Activated naive CD8-positive, alpha-beta T cell treated with anti-CD3 and anti-CD28 coated beads, Interleukin-2, amount 50 U/mL, for 24 hours (primary cell): Measurements from ENCODE around the gene DENND1A.

Experiments
- ATAC-seq: fragments of 150-1000 bp; cut with Tn5 transposase; one replicate; pipeline ENCODE4 v1.10.0; 2021
- DNase-seq: peaks from one replicate; pipeline ENCODE4 v3.0.0; 2021
- H3K27ac Mint-ChIP-seq: one replicate; pipeline ENCODE4 v1.8.0; 2021; ENCODE audit warnings: mild to moderate bottlenecking, mixed read lengths
- H3K27me3 Mint-ChIP-seq: one replicate; pipeline ENCODE4 v1.8.0; 2021; ENCODE audit warnings: mixed read lengths
- H3K36me3 Mint-ChIP-seq: one replicate; pipeline ENCODE4 v1.8.0; 2021; ENCODE audit warnings: low read depth, mixed read lengths
- H3K4me1 Mint-ChIP-seq: one replicate; pipeline ENCODE4 v1.8.0; 2021; ENCODE audit warnings: mixed read lengths
- H3K4me3 Mint-ChIP-seq: one replicate; pipeline ENCODE4 v1.8.0; 2021; ENCODE audit warnings: mild to moderate bottlenecking, moderate library complexity, mixed read lengths
- H3K9me3 Mint-ChIP-seq: one replicate; pipeline ENCODE4 v1.8.0; 2021; ENCODE audit warnings: mixed read lengths

DENND1A gene

DNA sequence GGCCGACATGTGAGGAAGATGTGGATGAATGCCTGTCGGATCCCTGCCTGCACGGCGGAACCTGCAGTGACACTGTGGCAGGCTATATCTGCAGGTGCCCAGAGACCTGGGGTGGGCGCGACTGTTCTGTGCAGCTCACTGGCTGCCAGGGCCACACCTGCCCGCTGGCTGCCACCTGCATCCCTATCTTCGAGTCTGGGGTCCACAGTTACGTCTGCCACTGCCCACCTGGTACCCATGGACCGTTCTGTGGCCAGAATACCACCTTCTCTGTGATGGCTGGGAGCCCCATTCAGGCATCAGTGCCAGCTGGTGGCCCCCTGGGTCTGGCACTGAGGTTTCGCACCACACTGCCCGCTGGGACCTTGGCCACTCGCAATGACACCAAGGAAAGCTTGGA, 559.8 kb downstream of the DENND1A start:
- no peak overlapping the region for H3K4me3 Mint-ChIP-seq
- H3K9me3 Mint-ChIP-seq: no peaks in the 10 kb centered on the region
- no peak overlapping the region for H3K27ac Mint-ChIP-seq
- DNase-seq (no peak), ATAC-seq (no peak)
- peaks cover 38% of the 10 kb centered on the region for H3K27me3 Mint-ChIP-seq
- no peaks in the 10 kb centered on the region for H3K36me3 Mint-ChIP-seq
- no peaks in the 10 kb centered on the region for H3K4me1 Mint-ChIP-seq

DNA sequence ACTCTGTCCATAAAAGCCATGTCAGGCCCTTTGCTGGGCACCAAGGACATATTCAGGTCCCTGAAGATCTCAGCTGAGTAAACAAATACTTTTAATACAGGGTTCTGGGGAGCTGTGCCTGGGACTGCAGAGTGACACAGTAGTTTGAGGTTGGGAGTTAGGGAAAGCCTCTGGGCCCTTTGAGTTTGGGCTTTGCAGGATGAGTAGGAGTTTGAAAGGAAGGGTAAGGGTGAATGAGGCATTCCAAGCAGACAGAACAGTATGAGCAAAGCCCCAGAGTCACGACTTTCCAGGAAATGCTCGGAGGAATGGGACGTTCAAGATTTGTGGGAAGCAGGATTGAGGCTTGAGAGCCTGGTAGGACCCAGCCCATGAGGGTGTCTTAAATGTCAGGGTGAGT, 560.6 kb downstream of the DENND1A start:
- Mint-ChIP-seq H3K4me3 (no peak overlapping the region), H3K27me3 (peaks cover 30% of the 10 kb centered on the region), H3K36me3 (no peaks in the 10 kb centered on the region)

DNA sequence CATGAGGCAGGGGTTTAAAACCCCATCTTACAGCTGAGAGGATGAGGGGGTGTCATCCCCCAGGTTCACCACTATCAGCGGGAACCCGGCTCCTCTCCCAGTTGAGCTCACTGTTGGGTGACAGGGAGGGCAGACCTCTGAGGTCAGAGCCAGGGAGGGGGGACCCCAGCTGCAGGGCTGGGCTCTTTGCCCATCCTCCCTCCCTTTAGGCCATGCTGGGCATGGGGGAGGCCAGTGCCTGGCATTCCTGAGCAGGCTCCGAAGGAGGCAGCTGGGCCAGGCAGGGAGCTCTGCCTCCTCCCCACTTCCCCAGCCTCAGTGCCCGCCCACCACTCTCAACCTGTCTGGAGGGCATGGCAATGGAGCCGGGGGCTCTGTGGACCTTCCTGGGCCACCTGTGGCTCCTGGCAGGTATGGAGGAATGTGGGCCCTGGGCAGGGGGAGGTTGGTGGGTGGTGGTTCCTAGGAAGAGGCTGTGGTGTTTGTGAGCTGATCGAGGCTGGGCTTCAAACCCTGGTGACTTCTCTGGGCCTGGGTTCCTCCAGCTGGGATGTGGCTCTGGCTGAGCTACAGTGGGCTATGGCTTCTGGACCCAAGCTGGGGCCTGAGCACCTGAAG, 561.3 kb downstream of the DENND1A start:
- H3K4me1 Mint-ChIP-seq: peaks cover 2% of the 10 kb centered on the region
- peaks cover 24% of the 10 kb centered on the region for H3K27me3 Mint-ChIP-seq
- H3K9me3 Mint-ChIP-seq: no peaks in the 10 kb centered on the region
- H3K36me3 Mint-ChIP-seq: no peaks in the 10 kb centered on the region
- H3K4me3 Mint-ChIP-seq: no peak overlapping the region
- ATAC-seq (no peak), DNase-seq (no peak)
- no peak overlapping the region for H3K27ac Mint-ChIP-seq

More for the DNA sequence above, 560.6 kb downstream of the DENND1A start:
- Mint-ChIP-seq H3K4me1 (no peaks in the 10 kb centered on the region), H3K9me3 (no peaks in the 10 kb centered on the region), H3K27ac (no peak overlapping the region)
- no peak for DNase-seq
- ATAC-seq: no peak

DNA sequence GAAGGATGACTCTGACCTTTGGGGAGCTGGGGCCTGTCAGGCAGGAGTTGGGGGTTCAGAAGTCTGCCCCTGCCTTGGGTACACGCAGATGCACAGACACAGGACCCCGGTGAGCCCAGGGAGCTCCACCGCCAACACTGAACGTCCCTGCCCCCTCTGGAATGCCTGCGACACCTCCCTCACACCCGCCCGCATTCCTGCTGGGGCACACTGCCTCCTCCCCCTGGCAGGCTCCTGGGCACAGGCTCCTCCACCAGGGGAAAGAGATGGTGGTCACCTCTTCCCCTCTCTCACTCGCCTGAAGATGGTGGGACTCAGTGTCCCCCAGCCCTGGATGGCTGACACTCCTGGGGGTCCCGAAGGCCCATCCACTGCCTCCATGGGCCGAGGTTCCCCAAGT, 561.9 kb downstream of the DENND1A start:
- ATAC-seq (no peak), DNase-seq (no peak)
- peaks cover 2% of the 10 kb centered on the region for H3K4me1 Mint-ChIP-seq
- H3K27me3 Mint-ChIP-seq: peaks cover 24% of the 10 kb centered on the region
- no peak overlapping the region for H3K27ac Mint-ChIP-seq
- no peak overlapping the region for H3K4me3 Mint-ChIP-seq
- no peaks in the 10 kb centered on the region for H3K9me3 Mint-ChIP-seq
- H3K36me3 Mint-ChIP-seq: no peaks in the 10 kb centered on the region

DNA sequence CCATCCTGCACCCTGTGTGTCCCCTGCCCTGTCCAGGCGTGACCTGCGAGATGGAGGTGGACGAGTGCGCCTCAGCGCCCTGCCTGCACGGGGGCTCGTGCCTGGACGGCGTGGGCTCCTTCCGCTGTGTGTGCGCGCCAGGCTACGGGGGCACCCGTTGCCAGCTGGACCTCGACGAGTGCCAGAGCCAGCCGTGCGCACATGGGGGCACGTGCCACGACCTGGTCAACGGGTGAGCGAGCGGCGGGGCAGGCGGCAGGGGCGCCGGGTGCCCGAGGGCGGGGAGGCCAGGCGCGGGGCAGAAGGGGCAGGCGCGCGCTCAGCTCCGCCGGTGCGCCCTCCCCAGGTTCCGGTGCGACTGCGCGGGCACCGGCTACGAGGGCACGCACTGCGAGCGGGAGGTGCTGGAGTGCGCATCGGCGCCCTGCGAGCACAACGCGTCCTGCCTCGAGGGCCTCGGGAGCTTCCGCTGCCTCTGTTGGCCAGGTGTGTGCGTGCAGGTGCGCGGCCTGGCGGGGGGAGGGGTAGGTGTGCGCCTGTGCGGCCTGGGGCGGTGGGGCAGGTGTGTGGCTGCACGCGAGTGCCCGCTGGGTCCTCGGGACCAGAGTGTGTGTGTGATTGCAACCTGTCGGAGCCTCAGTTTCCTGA, 563.9 kb downstream of the DENND1A start:
- no peak overlapping the region for H3K27ac Mint-ChIP-seq
- ATAC-seq (no peak), DNase-seq (no peak)
- no peak overlapping the region for H3K4me3 Mint-ChIP-seq
- H3K9me3 Mint-ChIP-seq: no peaks in the 10 kb centered on the region
- peaks cover 8% of the 10 kb centered on the region for H3K27me3 Mint-ChIP-seq
- peaks cover 2% of the 10 kb centered on the region for H3K4me1 Mint-ChIP-seq
- H3K36me3 Mint-ChIP-seq: no peaks in the 10 kb centered on the region

DNA sequence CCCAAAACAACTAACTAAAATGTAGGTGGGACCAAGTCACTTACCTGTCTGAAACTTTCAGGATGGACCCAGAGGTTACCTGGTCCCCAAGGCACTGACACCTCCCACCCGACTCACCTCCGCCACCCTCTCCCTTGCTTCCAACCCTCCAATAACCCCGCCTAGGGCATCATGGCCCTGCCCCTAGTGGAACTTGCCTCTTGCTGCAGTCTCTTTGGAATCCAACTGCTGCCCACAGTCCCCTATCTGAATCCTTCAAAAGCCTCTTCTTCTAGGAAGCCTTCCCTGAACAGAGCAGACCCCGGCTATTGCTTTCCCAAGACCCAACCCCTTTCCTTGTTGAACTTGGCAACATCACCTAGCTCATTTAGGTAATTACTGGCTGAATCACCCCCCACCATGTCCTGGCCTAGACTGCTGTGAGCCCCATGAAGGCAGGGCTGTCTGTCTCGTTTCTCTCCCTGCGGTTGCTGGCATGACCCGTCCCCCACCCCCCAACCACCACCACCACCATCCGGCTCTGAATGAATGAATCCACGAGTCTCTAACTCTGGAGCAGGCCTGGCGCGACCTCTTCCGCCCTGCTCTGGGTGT, 564.5 kb downstream of the DENND1A start:
- Mint-ChIP-seq H3K27me3 (peaks cover 8% of the 10 kb centered on the region), H3K27ac (no peak overlapping the region), H3K36me3 (no peaks in the 10 kb centered on the region), H3K4me3 (no peak overlapping the region), H3K4me1 (peaks cover 6% of the 10 kb centered on the region), H3K9me3 (no peaks in the 10 kb centered on the region)
- ATAC-seq (no peak), DNase-seq (no peak)

DNA sequence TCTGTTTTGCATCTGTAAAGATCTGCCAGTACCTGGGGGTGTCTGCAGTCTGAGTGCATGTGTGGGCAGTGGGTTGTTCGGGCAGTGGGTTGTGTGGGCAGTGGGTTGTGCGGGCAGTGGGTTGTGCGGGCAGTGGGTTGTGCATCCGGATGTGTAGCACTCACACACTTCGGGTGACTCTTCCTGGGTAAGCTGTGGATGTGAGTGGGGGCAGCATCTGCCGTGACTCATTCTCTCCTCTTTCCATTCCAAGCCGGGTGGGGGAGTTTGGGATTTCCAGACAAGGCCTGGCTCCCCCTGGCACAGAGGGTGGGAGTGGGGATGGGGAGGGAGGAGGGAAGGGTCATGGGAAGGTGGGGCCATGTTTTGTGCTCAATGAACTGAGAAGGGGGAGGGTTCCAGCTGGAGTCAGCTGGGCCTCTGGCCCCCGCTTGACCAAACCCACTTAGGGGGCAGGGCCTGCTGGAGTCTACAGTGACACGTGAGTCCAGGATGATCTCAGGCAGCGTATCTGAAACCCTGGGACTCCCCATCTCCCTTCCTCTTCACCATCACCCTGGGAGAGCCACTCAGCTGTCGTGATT, 565.6 kb downstream of the DENND1A start:
- Mint-ChIP-seq H3K27me3 (peaks cover 4% of the 10 kb centered on the region), H3K9me3 (no peaks in the 10 kb centered on the region), H3K4me1 (peaks cover 16% of the 10 kb centered on the region), H3K27ac (no peak overlapping the region), H3K4me3 (no peak overlapping the region), H3K36me3 (no peaks in the 10 kb centered on the region)
- ATAC-seq (no peak), DNase-seq (no peak)

DNA sequence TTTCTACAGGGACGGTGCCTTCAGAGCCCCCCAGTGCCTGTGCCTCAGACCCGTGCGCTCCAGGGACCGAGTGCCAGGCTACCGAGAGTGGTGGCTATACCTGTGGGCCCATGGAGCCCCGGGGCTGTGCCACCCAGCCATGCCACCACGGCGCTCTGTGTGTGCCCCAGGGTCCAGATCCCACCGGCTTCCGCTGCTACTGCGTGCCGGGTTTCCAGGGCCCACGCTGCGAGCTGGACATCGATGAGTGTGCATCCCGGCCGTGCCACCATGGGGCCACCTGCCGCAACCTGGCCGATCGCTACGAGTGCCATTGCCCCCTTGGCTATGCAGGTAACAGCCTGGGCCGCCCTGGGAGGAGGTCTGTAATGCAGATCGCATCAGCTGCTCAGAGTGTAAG, 567.1 kb downstream of the DENND1A start:
- ATAC-seq (no peak), DNase-seq (no peak)
- no peaks in the 10 kb centered on the region for H3K36me3 Mint-ChIP-seq
- no peak overlapping the region for H3K4me3 Mint-ChIP-seq
- H3K4me1 Mint-ChIP-seq: peaks cover 25% of the 10 kb centered on the region
- H3K27me3 Mint-ChIP-seq: peaks cover 2% of the 10 kb centered on the region
- H3K27ac Mint-ChIP-seq: no peak overlapping the region
- no peaks in the 10 kb centered on the region for H3K9me3 Mint-ChIP-seq

DNA sequence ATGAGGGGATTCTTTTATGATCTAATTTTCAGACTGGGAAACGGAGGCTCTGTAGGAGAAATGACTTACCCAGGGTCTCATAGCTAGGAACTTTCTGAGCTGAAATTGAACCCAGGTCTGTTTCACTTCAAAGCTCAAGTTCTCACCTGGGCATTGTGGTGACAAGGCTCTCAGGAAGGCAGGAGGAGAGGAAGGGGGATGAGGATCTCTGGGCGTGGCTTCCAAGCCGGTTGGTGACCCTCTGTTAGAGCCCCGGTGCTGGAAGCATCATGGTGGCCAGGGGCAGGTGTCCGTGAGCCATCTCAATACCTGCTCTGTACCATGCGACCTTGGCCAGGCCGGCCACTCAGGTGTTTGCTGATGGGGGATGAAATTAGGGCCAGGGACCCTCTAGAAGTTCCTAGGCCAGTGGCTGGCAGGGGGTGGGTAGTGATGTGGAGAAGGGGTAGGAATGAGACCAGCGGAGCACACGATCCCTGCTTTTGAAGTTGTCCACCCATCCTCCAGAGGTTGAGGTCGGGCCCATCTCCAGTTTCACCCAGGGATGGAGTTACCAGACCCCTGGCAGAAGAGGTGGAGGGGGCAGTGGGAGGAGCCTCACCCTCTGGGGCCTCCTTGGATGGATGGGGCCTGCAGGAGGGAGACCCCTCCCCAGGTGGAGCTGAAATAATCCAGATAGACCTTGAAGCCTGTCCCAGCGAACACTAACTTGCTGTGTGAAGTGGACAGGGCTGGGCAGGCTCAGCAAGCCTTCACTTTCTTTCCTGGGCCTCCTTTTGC, 568.0 kb downstream of the DENND1A start:
- Mint-ChIP-seq H3K4me1 (peaks cover 25% of the 10 kb centered on the region), H3K27ac (no peak overlapping the region), H3K36me3 (no peaks in the 10 kb centered on the region), H3K4me3 (no peak overlapping the region), H3K9me3 (no peaks in the 10 kb centered on the region), H3K27me3 (no peaks in the 10 kb centered on the region)
- DNase-seq (no peak), ATAC-seq (no peak)

DNA sequence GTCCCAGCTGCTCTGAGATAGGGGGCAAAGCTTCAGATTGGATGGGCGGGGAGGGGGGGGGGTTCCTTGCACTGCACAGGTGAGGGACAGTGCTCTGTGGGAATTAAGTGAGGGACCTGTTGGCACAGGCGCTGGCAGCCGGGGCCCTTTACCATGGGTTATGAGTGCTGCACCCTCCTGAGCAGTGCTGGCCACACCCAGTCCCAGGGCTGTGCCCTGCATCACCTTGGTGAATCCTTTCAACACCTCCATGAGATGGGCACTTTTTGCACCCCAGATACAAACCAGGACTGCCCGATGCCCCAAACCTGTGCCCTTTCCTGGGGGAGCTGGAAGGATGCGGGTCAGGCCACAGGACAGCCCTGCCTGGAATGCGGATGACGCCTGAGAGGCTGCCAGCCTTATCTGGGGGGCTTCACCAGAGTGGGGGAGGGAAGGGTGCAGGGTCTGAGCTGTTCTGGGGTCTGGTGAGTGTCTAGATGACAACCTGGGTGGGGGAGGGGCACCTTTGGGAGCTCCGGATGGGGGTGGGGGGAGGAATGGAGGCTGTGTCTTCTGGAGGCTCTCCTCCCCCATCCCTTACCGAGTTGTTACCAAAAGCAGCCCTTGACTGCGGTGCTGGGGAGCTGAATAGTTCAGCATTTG, 568.7 kb downstream of the DENND1A start:
- H3K4me3 Mint-ChIP-seq: no peak overlapping the region
- peaks cover 25% of the 10 kb centered on the region for H3K4me1 Mint-ChIP-seq

DNA sequence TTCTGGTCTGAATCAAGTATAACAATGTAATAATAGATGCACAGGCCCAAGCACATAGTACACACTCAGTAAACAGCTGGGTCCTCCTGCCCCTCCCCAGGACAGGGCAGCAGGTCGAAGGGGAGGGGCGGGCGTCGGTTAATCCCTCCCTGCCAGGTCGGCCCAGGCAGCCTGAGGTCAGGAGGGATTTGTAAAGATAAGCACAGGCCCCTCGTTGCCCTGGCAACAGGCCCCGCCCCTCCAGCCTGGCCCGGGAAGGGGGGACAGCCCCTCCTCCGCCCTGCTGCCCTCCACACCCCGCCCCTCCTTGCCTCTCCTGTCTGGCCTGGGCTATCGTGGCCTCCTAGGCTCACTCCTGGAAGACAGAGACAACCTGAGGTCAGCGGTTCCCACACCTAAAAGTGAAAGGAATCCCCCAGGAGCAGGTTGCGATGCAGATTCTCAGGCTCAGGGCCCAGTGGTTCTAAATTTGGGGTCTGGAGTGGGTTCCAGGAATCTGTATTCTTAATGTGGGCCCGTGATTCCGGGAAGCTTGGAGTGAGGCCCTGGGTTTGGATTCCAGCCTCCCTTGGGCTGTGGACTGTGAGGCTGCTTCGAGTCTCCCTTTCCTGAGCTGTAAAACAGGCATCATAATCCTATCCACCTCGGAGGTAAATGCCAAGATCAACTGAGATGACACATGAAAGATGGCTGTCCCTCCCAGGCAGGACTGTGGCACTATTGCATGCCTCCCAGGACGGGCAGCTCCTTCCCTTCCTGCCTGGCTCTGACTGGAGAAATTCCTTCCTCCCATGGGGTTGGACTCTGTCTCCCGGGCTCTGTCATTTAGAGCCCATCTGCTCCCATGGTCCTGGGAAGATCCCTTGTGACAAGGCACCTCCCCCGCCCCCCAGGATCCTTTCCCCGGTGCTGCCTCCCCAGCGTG, 569.5 kb downstream of the DENND1A start:
- Mint-ChIP-seq H3K36me3 (no peaks in the 10 kb centered on the region), H3K4me1 (peaks cover 25% of the 10 kb centered on the region), H3K27me3 (no peaks in the 10 kb centered on the region), H3K4me3 (no peak overlapping the region), H3K27ac (no peak overlapping the region), H3K9me3 (no peaks in the 10 kb centered on the region)
- DNase-seq (peak; percentile 81), ATAC-seq (peak; percentile 57)

More for the DNA sequence above, 568.7 kb downstream of the DENND1A start:
- Mint-ChIP-seq H3K27ac (no peak overlapping the region), H3K9me3 (no peaks in the 10 kb centered on the region), H3K36me3 (no peaks in the 10 kb centered on the region), H3K27me3 (no peaks in the 10 kb centered on the region)
- no peak for ATAC-seq
- no peak for DNase-seq

DNA sequence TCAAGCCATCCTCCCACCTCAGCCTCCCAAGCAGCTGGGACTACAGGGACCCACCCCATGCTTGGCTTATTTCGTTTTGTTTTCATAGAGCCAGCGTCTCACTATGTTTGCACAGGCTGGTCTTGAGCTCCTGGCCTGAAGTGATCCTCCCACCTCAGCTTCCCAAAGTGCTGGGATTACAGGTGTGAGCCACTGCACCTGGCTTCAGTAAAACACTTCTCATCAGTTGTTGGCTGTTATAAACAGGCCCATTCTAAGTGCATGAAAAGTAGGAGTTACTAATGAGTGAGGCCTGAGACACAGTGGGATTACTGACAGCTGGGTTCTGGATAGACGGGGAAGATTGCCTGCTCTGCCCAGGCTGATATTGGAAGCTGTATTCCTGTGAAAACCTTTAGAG, 570.4 kb downstream of the DENND1A start:
- ATAC-seq (no peak), DNase-seq (no peak)
- Mint-ChIP-seq H3K4me3 (no peak overlapping the region), H3K36me3 (no peaks in the 10 kb centered on the region), H3K27ac (no peak overlapping the region), H3K27me3 (no peaks in the 10 kb centered on the region), H3K9me3 (no peaks in the 10 kb centered on the region), H3K4me1 (peaks cover 25% of the 10 kb centered on the region)

DNA sequence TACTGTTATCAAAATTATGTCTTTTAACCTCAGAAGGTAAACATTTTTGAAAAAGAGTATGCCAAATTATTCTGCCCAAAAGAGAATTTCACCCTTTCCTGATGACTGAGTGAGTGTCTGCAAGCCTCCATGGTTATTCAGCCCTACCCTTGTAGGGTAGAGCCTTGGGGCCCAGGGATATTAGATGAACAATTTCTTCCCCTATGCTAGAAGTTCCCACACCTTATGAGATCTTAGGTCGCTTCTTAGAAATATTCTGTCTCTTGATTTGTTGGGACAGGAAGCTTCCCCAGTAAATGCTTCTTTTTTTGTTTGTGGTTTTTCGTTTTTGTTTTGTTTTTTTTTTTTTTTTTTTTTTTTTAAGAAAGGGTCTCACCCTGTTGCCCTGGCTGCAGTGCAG, 570.8 kb downstream of the DENND1A start:
- DNase-seq (no peak), ATAC-seq (no peak)
- Mint-ChIP-seq H3K36me3 (no peaks in the 10 kb centered on the region), H3K4me3 (no peak overlapping the region), H3K4me1 (peaks cover 27% of the 10 kb centered on the region), H3K9me3 (no peaks in the 10 kb centered on the region), H3K27ac (no peak overlapping the region), H3K27me3 (peaks cover under 1% of the 10 kb centered on the region)
